HCT116 (cell line): ENCODE measurements around the gene HSPA4.

Source experiments
- ATF3 ChIP-seq: IDR thresholded peaks from 2 replicates; pipeline ENCODE4 v1.6.1; 2012
- CTCF ChIP-seq, 3 experiments: fragments of 200-600 bp in 1 of 3; sonication (generic) in 1 of 3; IDR thresholded peaks in 2 of 3; conservative IDR thresholded peaks in 1 of 3; 2 replicates each; pipeline ENCODE4 v1.5.1; 2012 to 2017; ENCODE audit warnings: low read depth in 2 of 3, low read length in 2 of 3, antibody characterized with exemption in 1 of 3, borderline replicate concordance in 1 of 3, control low read depth in 1 of 3, mild to moderate bottlenecking in 1 of 3, mixed read lengths in 1 of 3, mixed run types in 1 of 3, moderate library complexity in 1 of 3; ENCODE audit not compliant: insufficient read depth in 1 of 3
- EGR1 ChIP-seq: IDR thresholded peaks from 2 replicates; pipeline ENCODE4 v1.6.1; 2012; ENCODE audit warnings: low read depth
- EZH2 ChIP-seq: fragments of 200-600 bp; sonication (generic); IDR thresholded peaks from 2 replicates; pipeline ENCODE4 v1.6.1; 2017; ENCODE audit warnings: antibody characterized with exemption, mixed run types
- EZH2phosphoT487 ChIP-seq: fragments of 200-600 bp; IDR thresholded peaks from 2 replicates; pipeline ENCODE4 v1.6.1; 2018; ENCODE audit warnings: antibody characterized with exemption, borderline replicate concordance
- MAX ChIP-seq: IDR thresholded peaks from 2 replicates; pipeline ENCODE4 v1.6.1; 2012
- POLR2A ChIP-seq: IDR thresholded peaks from 2 replicates; pipeline ENCODE4 v1.7.0; 2011; ENCODE audit warnings: borderline replicate concordance; ENCODE audit not compliant: insufficient read depth, insufficient read length; ENCODE audit errors: extremely low read depth
- RAD21 ChIP-seq: IDR thresholded peaks from 2 replicates; pipeline ENCODE4 v1.6.1; 2012; ENCODE audit warnings: low read depth, mild to moderate bottlenecking
- SIN3A ChIP-seq: IDR thresholded peaks from 2 replicates; pipeline ENCODE4 v1.6.1; 2012; ENCODE audit warnings: low read depth
- SP1 ChIP-seq: IDR thresholded peaks from 2 replicates; pipeline ENCODE4 v1.6.1; 2012; ENCODE audit warnings: low read depth
- TCF7L2 ChIP-seq: IDR thresholded peaks from 2 replicates; pipeline ENCODE4 v1.7.0; 2011; ENCODE audit warnings: borderline replicate concordance, inconsistent platforms; ENCODE audit not compliant: insufficient read depth, insufficient read length; ENCODE audit errors: extremely low read depth
- YY1 ChIP-seq: IDR thresholded peaks from 2 replicates; pipeline ENCODE4 v1.6.1; 2011; ENCODE audit warnings: low read length, low read depth, moderate library complexity, mild to moderate bottlenecking; ENCODE audit not compliant: insufficient replicate concordance; ENCODE audit errors: extremely low read depth
- ZBTB33 ChIP-seq: IDR thresholded peaks from 2 replicates; pipeline ENCODE4 v1.6.1; 2011; ENCODE audit warnings: mild to moderate bottlenecking, low read length, moderate library complexity; ENCODE audit not compliant: insufficient replicate concordance; ENCODE audit errors: extremely low read depth

- no peak for TF ChIP-seq SP1
- TF ChIP-seq EZH2 = no peak
- TF ChIP-seq CTCF (IDR thresholded peaks at IDR 0.05 in 2 of 3, conservative IDR thresholded peaks at IDR 0.05 in 1 of 3; ENCODE audit: borderline replicate concordance in 1 of 3, insufficient read depth in 1 of 3, low read depth in 2 of 3, low read length in 2 of 3) = no peak
- no peak for TF ChIP-seq TCF7L2
- TF ChIP-seq EGR1 = no peak
- no peak for TF ChIP-seq RAD21
- TF ChIP-seq MAX = no peak
- no peak for TF ChIP-seq POLR2A
- no peak for TF ChIP-seq YY1
- no peak for TF ChIP-seq ATF3
- no peak for TF ChIP-seq ZBTB33
- no peak for TF ChIP-seq SIN3A
- TF ChIP-seq EZH2phosphoT487 = no peak
These were observed 88.5 kb downstream of the HSPA4 start for GRCh38 chr5:133140311-133140710.
